8988T (cell line): ENCODE results near the gene OR7D4.
"Not testable (repeated sequence)": the region's sequence is repeated elsewhere in the genome, so short reads cannot be mapped to it uniquely, and the experiment has no call there.

Experiments used
- DNase-seq: peaks from one replicate; pipeline ENCODE4 v3.0.0; 2011

The OR7D4 gene

DNA sequence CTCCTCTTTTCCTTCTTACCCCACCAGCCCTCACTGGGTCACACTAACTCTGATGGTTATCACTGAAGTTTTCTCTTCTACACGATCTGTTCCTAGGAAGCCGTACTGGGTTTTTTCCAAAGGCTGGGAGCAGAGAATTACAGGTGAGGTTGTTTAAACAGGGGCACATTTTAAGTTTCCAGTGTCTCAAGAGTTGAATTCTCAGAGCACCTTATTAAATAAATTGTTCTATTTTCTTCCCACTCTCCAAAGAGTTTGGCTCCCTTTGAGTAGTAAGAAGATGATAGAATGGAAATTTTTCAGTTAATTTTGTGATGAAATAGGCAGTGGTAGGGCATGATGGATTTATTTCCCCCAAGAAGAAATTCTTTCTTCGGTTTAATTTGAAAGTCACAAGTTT lies at the start of gene OR7D4:
OR7D4 (minus strand) TSS at position 101 of the 400 bp plus-strand sequence. CDS start 4,752 bp downstream, outside the sequence.
- no peak for DNase-seq

DNA sequence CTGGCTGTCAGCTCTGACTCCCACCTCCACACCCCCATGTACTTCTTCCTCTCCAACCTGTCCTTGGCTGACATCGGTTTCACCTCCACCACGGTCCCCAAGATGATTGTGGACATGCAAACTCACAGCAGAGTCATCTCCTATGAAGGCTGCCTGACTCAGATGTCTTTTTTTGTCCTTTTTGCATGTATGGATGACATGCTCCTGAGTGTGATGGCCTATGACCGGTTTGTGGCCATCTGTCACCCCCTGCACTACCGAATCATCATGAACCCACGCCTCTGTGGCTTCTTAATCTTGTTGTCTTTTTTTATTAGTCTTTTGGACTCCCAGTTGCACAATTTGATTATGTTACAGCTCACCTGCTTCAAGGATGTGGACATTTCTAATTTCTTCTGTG lies 31.8 kb upstream of the OR7D4 start:
- DNase-seq, result no peak

GRCh38 chr19:9250630-9251029 lies 31.2 kb upstream of the OR7D4 start, which contains the start of gene OR7E24:
Gene OR7E24, plus strand, starts transcription at chr19:9250930. Its CDS starts 114 bp downstream, at chr19:9251044.
- no peak for DNase-seq

DNA sequence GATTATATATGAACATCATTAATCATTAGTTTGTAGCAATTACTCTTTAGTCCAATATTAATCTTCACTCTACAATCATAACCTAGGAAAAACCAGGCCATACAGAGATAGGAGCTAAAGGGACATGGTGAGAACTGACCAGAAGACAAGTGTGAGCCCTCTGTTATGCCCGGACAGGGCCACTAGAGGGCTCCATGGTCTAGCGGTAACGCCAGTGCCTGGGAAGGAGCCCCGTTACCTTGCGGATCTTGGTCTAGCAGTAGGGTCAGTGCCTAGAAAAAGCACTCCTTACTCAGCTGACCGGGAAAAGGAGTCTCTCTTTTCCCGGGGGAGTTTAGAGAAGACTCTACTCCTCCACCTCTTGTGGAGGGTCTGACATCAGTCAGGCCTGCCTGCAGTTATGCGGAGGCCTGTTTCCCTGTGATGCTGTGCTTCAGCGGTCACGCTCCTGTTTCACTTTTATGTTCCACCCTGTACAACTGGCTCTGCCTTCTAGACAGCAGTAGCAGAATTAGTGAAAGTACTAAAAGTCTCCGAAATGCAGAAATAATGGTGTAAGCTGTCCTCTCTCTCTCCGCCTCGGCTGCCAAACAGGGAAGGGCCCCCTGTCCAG lies 13.8 kb downstream of the OR7D4 start:
- DNase-seq, result peak; percentile 15

DNA sequence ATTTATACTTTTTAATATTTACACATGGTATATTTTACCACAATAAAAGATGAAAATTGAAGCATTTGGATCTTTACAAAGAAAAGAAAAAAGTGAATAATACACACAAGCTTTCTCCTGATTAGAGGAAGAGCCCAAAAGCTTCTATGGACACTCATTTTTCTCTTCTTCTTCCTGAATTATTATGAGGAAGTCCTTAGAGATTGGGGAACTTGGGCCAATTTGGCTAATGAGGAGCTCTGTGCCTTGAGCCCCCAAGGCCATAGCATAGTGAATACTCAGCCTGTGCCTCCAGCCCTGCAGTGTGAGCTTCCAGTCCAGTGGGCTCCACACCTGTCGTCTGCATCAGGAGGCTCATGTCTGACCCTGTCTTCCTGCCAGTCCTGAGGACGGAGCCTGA lies 21.3 kb downstream of the OR7D4 start:
- DNase-seq, result not testable (repeated sequence)

GRCh38 chr19:9189535-9189934 lies 29.9 kb downstream of the OR7D4 start:
- no peak for DNase-seq

DNA sequence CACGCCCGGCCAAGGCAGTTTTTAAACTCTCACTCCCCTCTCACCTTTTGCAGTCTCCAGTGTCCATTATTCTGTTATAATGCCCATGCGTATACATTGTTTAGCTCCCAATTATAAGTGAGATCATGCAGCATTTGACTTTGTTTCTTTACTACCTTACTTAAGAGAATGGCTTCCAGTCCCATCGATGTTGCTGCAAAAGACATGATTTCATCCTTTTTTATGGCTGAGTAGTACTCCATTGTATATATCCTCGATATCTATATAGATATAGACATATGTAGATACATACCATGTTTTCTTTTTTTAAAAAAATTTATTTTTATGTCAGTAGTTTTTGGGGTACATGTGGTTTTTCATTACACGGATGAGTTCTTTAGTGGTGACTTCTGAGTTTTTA lies 32.2 kb downstream of the OR7D4 start:
- no peak for DNase-seq

DNA sequence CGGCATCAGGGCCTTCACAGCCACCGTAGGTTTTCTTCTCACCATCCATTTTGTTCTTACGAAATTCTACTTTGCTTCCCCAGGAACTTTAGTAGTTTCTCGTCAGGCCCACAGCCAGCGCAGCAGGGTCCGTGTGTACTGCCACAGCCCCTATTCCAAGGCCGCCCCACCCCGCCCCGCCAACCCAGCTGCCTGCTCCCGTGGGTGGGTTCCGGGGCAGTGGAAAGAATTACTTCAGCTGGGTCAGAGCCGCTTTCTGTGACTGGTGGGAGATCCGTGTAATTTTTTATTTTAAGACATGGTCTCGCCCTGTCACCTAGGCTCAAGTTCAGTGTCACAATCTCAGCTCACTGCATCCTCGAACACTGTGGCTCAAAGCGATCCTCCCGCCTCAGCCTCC lies 36.4 kb downstream of the OR7D4 start:
- no peak for DNase-seq

DNA sequence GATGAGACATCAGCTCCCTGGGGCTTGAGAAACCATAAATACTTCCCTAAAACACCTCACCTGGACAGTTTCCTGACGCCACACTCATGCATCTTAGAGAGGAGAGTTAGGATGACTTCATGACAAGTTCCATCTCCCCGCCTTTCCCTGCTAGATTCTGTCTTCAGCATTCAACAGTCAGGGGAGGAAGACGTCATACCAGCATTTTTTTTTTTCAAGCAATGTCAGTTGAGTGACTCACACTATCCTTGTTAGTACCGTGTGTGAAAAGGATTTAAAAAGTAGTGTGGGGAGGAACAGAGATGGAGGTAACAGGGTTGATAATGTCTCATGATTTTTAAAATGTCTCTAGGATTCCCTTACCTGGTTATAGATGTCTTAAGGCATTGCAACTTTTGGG lies 40.5 kb downstream of the OR7D4 start, which contains the start of gene OR7D2:
OR7D2 (plus strand) TSS at position 79 of the 400 bp plus-strand sequence. CDS start 6,803 bp downstream, outside the sequence.
- no peak for DNase-seq

- no peak for DNase-seq
These were observed 44.1 kb downstream of the OR7D4 start for GRCh38 chr19:9175326-9175725.

GRCh38 chr19:9171393-9171991 lies 47.9 kb downstream of the OR7D4 start:
- no peak for DNase-seq

DNA sequence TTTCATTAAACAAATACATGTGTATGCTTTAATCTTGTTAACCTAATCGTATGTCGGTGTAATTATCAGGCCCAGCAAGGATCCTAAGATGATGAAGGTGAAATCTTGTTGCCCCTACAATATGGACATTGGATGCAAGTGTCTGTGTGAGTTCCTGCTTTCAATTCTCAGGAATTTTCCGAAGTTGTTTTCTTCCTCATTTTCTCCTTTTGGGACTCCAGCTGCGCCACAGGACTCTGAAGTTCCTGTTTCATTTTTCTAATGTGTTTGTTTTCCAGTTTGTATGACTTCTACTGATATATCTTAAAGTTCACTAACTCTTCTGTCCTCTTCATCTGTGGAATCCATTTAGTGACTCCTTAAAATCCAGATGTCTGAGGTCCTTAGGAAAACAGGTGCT lies 52.5 kb downstream of the OR7D4 start:
- DNase-seq, result no peak

DNA sequence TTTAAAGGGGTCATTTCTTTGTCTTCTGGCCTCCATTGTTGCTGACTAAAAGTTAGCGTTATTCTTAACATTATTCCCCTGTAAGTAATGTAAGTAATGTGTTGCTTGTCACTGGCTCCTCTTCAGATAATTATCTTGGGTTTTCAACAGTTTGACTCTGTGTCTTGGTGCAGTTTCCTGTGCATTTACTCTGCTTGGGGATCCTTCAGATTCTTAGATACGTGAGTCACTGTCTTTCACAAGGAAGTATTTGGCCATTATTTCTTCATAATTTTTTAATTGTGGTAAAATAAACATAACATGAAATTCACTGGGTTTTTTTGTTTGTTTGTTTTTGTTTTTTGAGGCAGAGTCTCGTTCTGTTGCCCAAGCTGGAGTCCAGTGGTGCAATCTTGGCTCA lies 54.1 kb downstream of the OR7D4 start:
- DNase-seq, result no peak

GRCh38 chr19:9161427-9161826 lies 58.0 kb downstream of the OR7D4 start:
- no peak for DNase-seq
